HG03066 (cell line): Measurements from ENCODE around the gene SLC38A9.
"Not testable (repeated sequence)": the region's sequence is repeated elsewhere in the genome, so short reads cannot be mapped to it uniquely, and the experiment has no call there.

ENCODE experiments used
- ATAC-seq: cut with Tn5 transposase; IDR thresholded peaks from one replicate; pipeline ENCODE4 v1.9.1; 2021; ENCODE audit warnings: low read depth; ENCODE audit not compliant: unreplicated experiment

Gene SLC38A9

GRCh38 chr5:55620766-55621160, 91.4 kb downstream of the SLC38A9 start:
- ATAC-seq, result no peak

- ATAC-seq, result no peak
Observed at GRCh38 chr5:55620009-55620765, 91.9 kb downstream of the SLC38A9 start.

- no peak for ATAC-seq
Observed at GRCh38 chr5:55618318-55618717, 93.8 kb downstream of the SLC38A9 start.

GRCh38 chr5:55613112-55613868, 98.8 kb downstream of the SLC38A9 start:
- no peak for ATAC-seq

- no peak for ATAC-seq
Observed at GRCh38 chr5:55610542-55610941, 101.6 kb downstream of the SLC38A9 start.

- no peak for ATAC-seq
Observed at GRCh38 chr5:55609413-55609812, 102.7 kb downstream of the SLC38A9 start.

- ATAC-seq, result no peak
Observed at GRCh38 chr5:55608595-55609349, 103.4 kb downstream of the SLC38A9 start.

GRCh38 chr5:55607309-55607708, 104.8 kb downstream of the SLC38A9 start:
- not testable (repeated sequence) for ATAC-seq

- ATAC-seq, result no peak
Observed at GRCh38 chr5:55604611-55605067, 107.5 kb downstream of the SLC38A9 start.

- no peak for ATAC-seq
Observed at GRCh38 chr5:55603922-55604321, 108.2 kb downstream of the SLC38A9 start.

GRCh38 chr5:55601628-55602027, 110.5 kb downstream of the SLC38A9 start:
- no peak for ATAC-seq

- no peak for ATAC-seq
Observed at GRCh38 chr5:55601204-55601618, 110.9 kb downstream of the SLC38A9 start.

GRCh38 chr5:55600497-55601203, 111.5 kb downstream of the SLC38A9 start:
- no peak for ATAC-seq

GRCh38 chr5:55600086-55600485, 112.0 kb downstream of the SLC38A9 start:
- no peak for ATAC-seq

GRCh38 chr5:55599148-55600050, 112.7 kb downstream of the SLC38A9 start:
- ATAC-seq, result no peak

GRCh38 chr5:55597014-55597981, 114.8 kb downstream of the SLC38A9 start:
- no peak for ATAC-seq

- ATAC-seq, result no peak
Observed at GRCh38 chr5:55594671-55595070, 117.5 kb downstream of the SLC38A9 start.

- ATAC-seq, result no peak
Observed at GRCh38 chr5:55593115-55593472, 119.0 kb downstream of the SLC38A9 start.
